B cell (primary cell): Measurements from ENCODE around the gene SALL1. TPM values are rescaled to one million over a fixed set of nuclear protein-coding genes. Genes with fewer than 3 reads are reported as not detected.

ENCODE experiments used
- ATAC-seq: fragments of 200-7000 bp; cut with Tn5 transposase; one replicate; pipeline ENCODE4 v1.10.0; 2021; ENCODE audit warnings: low read depth, mild to moderate bottlenecking, moderate number of reproducible peaks, moderate library complexity
- CTCF ChIA-PET: fragments of 350-600 bp; sonication (Branson Sonifier 250); formaldehyde crosslinking; loops from one replicate; lab custom pipeline; 2021; ENCODE audit warnings: antibody characterized with exemption, inconsistent platforms; lab: Charles Lee
- POLR2A ChIA-PET: fragments of 350-600 bp; sonication (Branson Sonifier 250); formaldehyde crosslinking; loops from one replicate; lab custom pipeline; 2021; ENCODE audit warnings: antibody characterized with exemption; lab: Charles Lee
- DNase-seq: peaks from one replicate; pipeline ENCODE4 v3.0.0; 2013
- H2AFZ ChIP-seq: 2 replicates; pipeline ENCODE4 v1.6.1; 2012; ENCODE audit warnings: mild to moderate bottlenecking, low read depth, low read length; ENCODE audit not compliant: insufficient read depth, poor library complexity, severe bottlenecking
- H3K27ac ChIP-seq, 2 donors: 1 replicate in 1 of 2; 2 replicates in 1 of 2; pipeline ENCODE4 v1.5.1; 2012 to 2013; ENCODE audit warnings: low read length in 2 of 2, mild to moderate bottlenecking in 2 of 2, moderate library complexity in 1 of 2
- H3K27me3 ChIP-seq, 4 experiments: fragments of 200-600 bp in 1 of 4; sonication (generic) in 1 of 4; replicated peaks in 1 of 4; 1 replicate in 2 of 4; 2 replicates in 2 of 4; pipeline versions ENCODE4 v1.6.1 to v1.7.0; 2013 to 2016; ENCODE audit warnings: low read length in 3 of 4, mild to moderate bottlenecking in 2 of 4, mixed read lengths in 1 of 4, moderate library complexity in 1 of 4; ENCODE audit not compliant: insufficient read depth in 4 of 4, control insufficient read depth in 3 of 4; ENCODE audit errors: control extremely low read depth in 1 of 4
- H3K36me3 ChIP-seq, 2 experiments: replicated peaks in 1 of 2; 1 replicate in 1 of 2; 2 replicates in 1 of 2; pipeline versions ENCODE4 v1.6.1 to v1.7.1; 2013; ENCODE audit warnings: low read length in 1 of 2; ENCODE audit not compliant: insufficient read depth in 2 of 2, control insufficient read depth in 1 of 2; ENCODE audit errors: control extremely low read depth in 1 of 2, extremely low read depth in 1 of 2
- H3K4me1 ChIP-seq, 2 donors: fragments of 200-600 bp in 1 of 2; sonication (generic) in 1 of 2; 1 replicate in 1 of 2; 2 replicates in 1 of 2; pipeline versions ENCODE4 v1.5.1 to v1.6.1; 2013 to 2017; ENCODE audit warnings: low read length in 2 of 2; ENCODE audit not compliant: control insufficient read depth in 2 of 2, insufficient read depth in 2 of 2
- H3K4me2 ChIP-seq: replicated peaks from 2 replicates; pipeline ENCODE3; 2012; ENCODE audit warnings: mild to moderate bottlenecking, low read depth, low read length; ENCODE audit not compliant: poor library complexity, severe bottlenecking
- H3K4me3 ChIP-seq, 5 experiments: fragments of 200-600 bp in 1 of 5; sonication (generic) in 1 of 5; 1 replicate in 3 of 5; 2 replicates in 2 of 5; pipeline versions ENCODE4 v1.5.1 to v1.7.0; 2011 to 2016; ENCODE audit warnings: low read length in 4 of 5, mild to moderate bottlenecking in 4 of 5, low read depth in 2 of 5, control low read depth in 1 of 5, moderate library complexity in 1 of 5; ENCODE audit not compliant: insufficient read depth in 1 of 5; ENCODE audit errors: control extremely low read depth in 1 of 5, extremely low read depth in 1 of 5
- H3K79me2 ChIP-seq: fragments of 200-600 bp; sonication (generic); one replicate; pipeline ENCODE4 v1.6.0; 2016; ENCODE audit warnings: low read length; ENCODE audit not compliant: control insufficient read depth, insufficient read depth
- H3K9ac ChIP-seq: fragments of 200-600 bp; sonication (generic); 2 replicates; pipeline ENCODE4 v1.6.1; 2017; ENCODE audit warnings: mild to moderate bottlenecking, low read length, moderate library complexity
- H3K9me3 ChIP-seq, 3 donors: one replicate each; pipeline versions ENCODE4 v1.6.1 to v1.7.1; 2013; ENCODE audit warnings: low read length in 2 of 3; ENCODE audit not compliant: control insufficient read depth in 2 of 3, insufficient read depth in 1 of 3; ENCODE audit errors: control extremely low read depth in 1 of 3
- H4K20me1 ChIP-seq: 2 replicates; pipeline ENCODE4 v1.6.0; 2012; ENCODE audit warnings: mild to moderate bottlenecking, low read length; ENCODE audit not compliant: insufficient read depth, control insufficient read depth, poor library complexity, severe bottlenecking
- H3K27ac Mint-ChIP-seq: one replicate; pipeline ENCODE4 v1.8.0; 2021; ENCODE audit warnings: mixed read lengths
- H3K27me3 Mint-ChIP-seq: one replicate; pipeline ENCODE4 v1.8.0; 2021; ENCODE audit warnings: mixed read lengths
- H3K4me1 Mint-ChIP-seq: one replicate; pipeline ENCODE4 v1.8.0; 2021; ENCODE audit warnings: mixed read lengths
- H3K4me3 Mint-ChIP-seq: one replicate; pipeline ENCODE4 v1.8.0; 2021; ENCODE audit warnings: mixed read lengths
- H3K9me3 Mint-ChIP-seq: one replicate; pipeline ENCODE4 v1.8.0; 2022; ENCODE audit warnings: mixed read lengths; ENCODE audit not compliant: insufficient read depth
- EZH2 ChIP-seq: IDR thresholded peaks from 2 replicates; pipeline ENCODE4 v1.6.1; 2012; ENCODE audit warnings: borderline replicate concordance, low read depth, mild to moderate bottlenecking, moderate library complexity, low read length; ENCODE audit not compliant: insufficient read depth, poor library complexity, severe bottlenecking
- WGBS: methylation state at CpG from one replicate; pipeline ENCODE4 v1.1.5; 2013; ENCODE audit warnings: missing lambda C conversion rate; ENCODE audit not compliant: insufficient coverage; 5-methylcytosine and 5-hydroxymethylcytosine counted together
- intact Hi-C: fragments of 100-400 bp; cut with micrococcal nuclease; formaldehyde crosslinking; loops from one replicate; pipeline ENCODE4 v1.10.0; 2022
- polyA plus RNA-seq: library from polyadenylated mRNA; depleted of rRNA; stranded (reverse); fragments of >200 nt; gene quantifications from 2 replicates; pipeline ENCODE4 v1.2.3, GENCODE V29; 2012
- total RNA-seq, 2 donors: library from RNA; stranded (reverse); fragments of 120-200 nt in 1 of 2; gene quantifications; 1 replicate in 1 of 2; 2 replicates in 1 of 2; pipeline versions ENCODE4 v1.2.3 to v1.2.4, GENCODE V29; 2013 to 2022
- TF ChIP-seq, protein P1 (sequence below): fragments of 200-600 bp; IDR thresholded peaks from one replicate; pipeline ENCODE4 v1.8.0; 2022; ENCODE audit warnings: antibody characterized with exemption, mild to moderate bottlenecking

The SALL1 gene
- total and polyA plus RNA-seq, 2 donors (not counting 1 experiment from before 2014, with no cell fraction given) = not detected

DNA sequence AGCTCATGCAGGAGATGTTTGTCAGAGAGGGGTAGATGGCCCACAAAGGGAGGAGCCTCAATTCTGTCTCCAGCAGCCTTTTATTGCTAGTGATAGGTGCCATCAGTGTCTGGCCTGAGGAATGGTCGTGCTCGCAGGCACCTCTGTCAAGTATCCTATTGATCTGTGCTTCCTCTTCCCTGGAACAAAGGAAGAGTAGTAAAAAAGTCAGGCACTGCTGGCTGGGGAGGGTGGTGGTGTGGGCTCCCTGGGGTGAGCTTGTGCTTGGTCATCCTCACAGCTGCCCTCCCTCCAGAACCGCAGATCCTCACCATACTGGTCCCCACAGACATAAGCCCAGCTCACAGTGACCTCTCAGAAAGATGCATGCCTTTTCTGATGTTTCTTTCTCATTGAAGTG lies 15.0 kb upstream of the SALL1 start:
- H3K4me1 ChIP-seq = no peaks in the 10 kb centered on the region
- no peaks in the 10 kb centered on the region for H3K79me2 ChIP-seq
- intact Hi-C loops = no loop called here
- H3K9ac ChIP-seq = no peak overlapping the region
- H4K20me1 ChIP-seq = no peaks in the 10 kb centered on the region
- TF ChIP-seq, protein P1, sequence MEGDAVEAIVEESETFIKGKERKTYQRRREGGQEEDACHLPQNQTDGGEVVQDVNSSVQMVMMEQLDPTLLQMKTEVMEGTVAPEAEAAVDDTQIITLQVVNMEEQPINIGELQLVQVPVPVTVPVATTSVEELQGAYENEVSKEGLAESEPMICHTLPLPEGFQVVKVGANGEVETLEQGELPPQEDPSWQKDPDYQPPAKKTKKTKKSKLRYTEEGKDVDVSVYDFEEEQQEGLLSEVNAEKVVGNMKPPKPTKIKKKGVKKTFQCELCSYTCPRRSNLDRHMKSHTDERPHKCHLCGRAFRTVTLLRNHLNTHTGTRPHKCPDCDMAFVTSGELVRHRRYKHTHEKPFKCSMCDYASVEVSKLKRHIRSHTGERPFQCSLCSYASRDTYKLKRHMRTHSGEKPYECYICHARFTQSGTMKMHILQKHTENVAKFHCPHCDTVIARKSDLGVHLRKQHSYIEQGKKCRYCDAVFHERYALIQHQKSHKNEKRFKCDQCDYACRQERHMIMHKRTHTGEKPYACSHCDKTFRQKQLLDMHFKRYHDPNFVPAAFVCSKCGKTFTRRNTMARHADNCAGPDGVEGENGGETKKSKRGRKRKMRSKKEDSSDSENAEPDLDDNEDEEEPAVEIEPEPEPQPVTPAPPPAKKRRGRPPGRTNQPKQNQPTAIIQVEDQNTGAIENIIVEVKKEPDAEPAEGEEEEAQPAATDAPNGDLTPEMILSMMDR = no peak
- no peak for TF ChIP-seq EZH2
- POLR2A ChIA-PET = no interaction called here
- no peak overlapping the region for H3K4me2 ChIP-seq
- WGBS = no CpG with 5 or more reads among the region's 3 CpGs
- H3K4me3 Mint-ChIP-seq = no peak overlapping the region
- H3K9me3 Mint-ChIP-seq = no peaks in the 10 kb centered on the region
- ATAC-seq (no peak), DNase-seq (no peak)
- H3K4me1 Mint-ChIP-seq = no peaks in the 10 kb centered on the region
- CTCF ChIA-PET = no interaction called here
- no peaks in the 10 kb centered on the region for H3K27me3 ChIP-seq
- H3K27ac Mint-ChIP-seq = no peak overlapping the region
- H3K4me3 ChIP-seq = no peak overlapping the region
- H3K27ac ChIP-seq = no peak overlapping the region
- no peak overlapping the region for H2AFZ ChIP-seq
- H3K9me3 ChIP-seq = peaks cover 0 to 11% (median 0%) of the 10 kb centered on the region in 3 donors
- no peaks in the 10 kb centered on the region for H3K36me3 ChIP-seq
- peaks cover 5% of the 10 kb centered on the region for H3K27me3 Mint-ChIP-seq

DNA sequence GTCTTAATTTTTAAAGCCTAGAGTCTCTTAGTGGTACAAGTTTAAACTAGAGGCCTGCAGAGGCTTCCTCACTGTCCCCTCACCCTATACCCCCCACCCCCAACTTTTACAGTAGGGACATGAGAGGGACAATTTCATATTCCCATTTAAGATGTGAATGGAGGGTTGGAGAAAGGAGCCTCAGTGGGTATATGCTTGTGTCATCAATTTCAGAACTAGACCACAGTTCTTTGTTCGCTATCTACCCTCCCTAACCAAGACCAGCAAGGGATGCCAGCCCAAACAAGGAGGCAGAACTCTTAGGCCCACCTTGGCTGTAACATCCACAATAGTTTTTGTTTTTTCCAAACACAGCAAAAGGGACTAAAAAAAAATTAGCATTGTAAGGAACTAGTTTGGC lies 14.0 kb upstream of the SALL1 start:
- Histone ChIP-seq H3K9ac (no peak overlapping the region), H3K4me3 (no peak overlapping the region), H3K27ac (no peak overlapping the region), H3K4me1 (no peaks in the 10 kb centered on the region), H3K27me3 (no peaks in the 10 kb centered on the region), H2AFZ (no peak overlapping the region), H4K20me1 (no peaks in the 10 kb centered on the region), H3K4me2 (no peak overlapping the region), H3K36me3 (no peaks in the 10 kb centered on the region), H3K9me3 (peaks cover 0 to 9% (median 0%) of the 10 kb centered on the region in 3 donors), H3K79me2 (no peaks in the 10 kb centered on the region)
- Mint-ChIP-seq H3K27ac (no peak overlapping the region), H3K9me3 (no peaks in the 10 kb centered on the region), H3K27me3 (peaks cover 6% of the 10 kb centered on the region), H3K4me3 (no peak overlapping the region), H3K4me1 (no peaks in the 10 kb centered on the region)
- ChIA-PET CTCF (no interaction called here), POLR2A (no interaction called here)
- TF ChIP-seq EZH2 = no peak
- DNase-seq (no peak), ATAC-seq (no peak)
- intact Hi-C loops = no loop called here
- WGBS = no CpG with 5 or more reads among the region's 1 CpG
